Panc1 (cell line): Measurements from ENCODE around the gene MORN1.

Source experiments
- POLR2AphosphoS5 ChIP-seq: IDR thresholded peaks from 2 replicates; pipeline ENCODE4 v1.6.1; 2012; ENCODE audit warnings: mild to moderate bottlenecking, low read depth, low read length, moderate library complexity
- SIN3A ChIP-seq: IDR thresholded peaks from 2 replicates; pipeline ENCODE4 v1.6.1; 2012; ENCODE audit warnings: low read depth, mild to moderate bottlenecking, low read length, moderate library complexity, borderline replicate concordance; ENCODE audit not compliant: insufficient read depth
- TCF7L2 ChIP-seq: IDR thresholded peaks from 2 replicates; pipeline ENCODE4 v1.6.1; 2011; ENCODE audit warnings: mild to moderate bottlenecking, low read depth, low read length, inconsistent platforms
- TF ChIP-seq, protein P1 (sequence below): fragments of 450-650 bp; IDR thresholded peaks from 2 replicates; pipeline ENCODE4 v1.5.1; 2017; ENCODE audit warnings: mild to moderate bottlenecking

DNA sequence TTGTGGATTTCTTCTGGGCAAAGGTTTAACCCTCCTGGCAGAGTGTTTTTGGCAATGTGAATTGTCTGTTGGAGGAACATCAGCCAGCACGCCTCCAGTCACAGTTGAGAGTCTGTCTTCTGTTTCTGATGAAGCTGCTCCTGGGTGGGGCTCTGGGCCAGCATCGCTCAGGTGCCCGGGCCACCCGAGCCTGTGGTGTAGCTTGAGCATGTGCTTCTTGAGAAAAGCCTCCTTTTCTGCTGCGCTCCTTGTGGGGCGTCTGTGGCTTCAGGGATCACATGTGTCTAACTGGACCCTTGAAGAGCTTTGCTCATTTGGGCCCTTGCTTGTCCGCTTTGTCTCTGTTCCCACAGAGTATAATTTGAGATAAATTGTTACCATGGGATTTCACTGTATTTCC, 7.5 kb upstream of the MORN1 start:
- TF ChIP-seq, protein P1, sequence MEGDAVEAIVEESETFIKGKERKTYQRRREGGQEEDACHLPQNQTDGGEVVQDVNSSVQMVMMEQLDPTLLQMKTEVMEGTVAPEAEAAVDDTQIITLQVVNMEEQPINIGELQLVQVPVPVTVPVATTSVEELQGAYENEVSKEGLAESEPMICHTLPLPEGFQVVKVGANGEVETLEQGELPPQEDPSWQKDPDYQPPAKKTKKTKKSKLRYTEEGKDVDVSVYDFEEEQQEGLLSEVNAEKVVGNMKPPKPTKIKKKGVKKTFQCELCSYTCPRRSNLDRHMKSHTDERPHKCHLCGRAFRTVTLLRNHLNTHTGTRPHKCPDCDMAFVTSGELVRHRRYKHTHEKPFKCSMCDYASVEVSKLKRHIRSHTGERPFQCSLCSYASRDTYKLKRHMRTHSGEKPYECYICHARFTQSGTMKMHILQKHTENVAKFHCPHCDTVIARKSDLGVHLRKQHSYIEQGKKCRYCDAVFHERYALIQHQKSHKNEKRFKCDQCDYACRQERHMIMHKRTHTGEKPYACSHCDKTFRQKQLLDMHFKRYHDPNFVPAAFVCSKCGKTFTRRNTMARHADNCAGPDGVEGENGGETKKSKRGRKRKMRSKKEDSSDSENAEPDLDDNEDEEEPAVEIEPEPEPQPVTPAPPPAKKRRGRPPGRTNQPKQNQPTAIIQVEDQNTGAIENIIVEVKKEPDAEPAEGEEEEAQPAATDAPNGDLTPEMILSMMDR, result no peak
- TF ChIP-seq SIN3A (no peak), POLR2AphosphoS5 (no peak), TCF7L2 (no peak)
